Neural crest cell (in vitro differentiated cells): ENCODE measurements around the gene NLN. TPM values are rescaled to one million over a fixed set of nuclear protein-coding genes. Genes with fewer than 3 reads are reported as not detected.

Experiments
- DNase-seq: peaks from one replicate; pipeline ENCODE4 v3.0.0; 2021; ENCODE audit warnings: low read depth, mixed read lengths, low spot score
- H3K27ac Mint-ChIP-seq: one replicate; pipeline ENCODE4 v1.8.0; 2021; ENCODE audit warnings: mild to moderate bottlenecking, mixed read lengths; ENCODE audit not compliant: unreplicated experiment
- H3K27me3 Mint-ChIP-seq: 2 replicates; pipeline ENCODE4 v1.8.0; 2021; ENCODE audit warnings: low read depth, mild to moderate bottlenecking, mixed read lengths
- H3K36me3 Mint-ChIP-seq: 2 replicates; pipeline ENCODE4 v1.8.0; 2021; ENCODE audit warnings: low read depth, mild to moderate bottlenecking, mixed read lengths
- H3K4me1 Mint-ChIP-seq: 2 replicates; pipeline ENCODE4 v1.8.0; 2021; ENCODE audit warnings: mixed read lengths
- H3K4me3 Mint-ChIP-seq: one replicate; pipeline ENCODE4 v1.8.0; 2021; ENCODE audit warnings: mild to moderate bottlenecking, mixed read lengths
- H3K9me3 Mint-ChIP-seq: 2 replicates; pipeline ENCODE4 v1.8.0; 2021; ENCODE audit warnings: mixed read lengths
- CTCF ChIP-seq: fragments of 200-600 bp; sonication (generic); conservative IDR thresholded peaks from 2 replicates; pipeline ENCODE4 v1.5.0; 2021; ENCODE audit warnings: antibody characterized with exemption, mild to moderate bottlenecking
- total RNA-seq: library from RNA; stranded (reverse); gene quantifications from 2 replicates; pipeline ENCODE4 v1.2.1, GENCODE V29; 2021

Gene NLN
- total RNA-seq, 1 donor from 2014 or later = 51.7 TPM

DNA sequence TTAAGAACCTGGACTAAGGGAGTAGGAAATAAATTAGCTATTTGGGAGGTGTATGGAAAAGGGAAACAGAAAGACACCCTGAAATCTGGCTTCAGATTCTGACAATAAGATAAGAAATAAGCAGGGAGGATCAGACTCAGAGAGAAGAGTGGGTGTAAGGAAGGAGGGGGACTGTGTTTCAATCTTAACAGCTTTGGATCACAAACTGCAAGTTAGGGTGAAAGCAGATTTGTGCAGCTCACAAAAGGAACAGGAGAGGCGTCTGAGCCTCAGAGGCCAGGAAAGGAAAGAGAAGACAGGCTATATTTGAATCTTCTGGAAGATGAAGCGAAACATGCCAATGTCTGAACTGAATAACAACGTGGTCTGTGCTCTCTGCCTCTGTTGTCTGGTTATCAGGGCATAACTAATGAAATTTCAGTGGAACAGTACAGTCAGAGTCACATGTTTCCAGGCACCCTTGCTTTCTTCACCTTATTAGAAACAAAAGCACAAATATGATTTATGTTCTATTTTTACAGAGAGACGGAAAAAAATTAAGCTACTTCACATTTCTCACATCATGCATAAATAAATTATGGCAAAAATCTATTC, 26.7 kb upstream of the NLN start:
- TF ChIP-seq CTCF = no peak
- Mint-ChIP-seq H3K27me3 (no peaks in the 10 kb centered on the region), H3K4me3 (no peak overlapping the region), H3K36me3 (peaks cover 22% of the 10 kb centered on the region), H3K27ac (no peak overlapping the region), H3K9me3 (no peaks in the 10 kb centered on the region), H3K4me1 (no peaks in the 10 kb centered on the region)
- no peak for DNase-seq

DNA sequence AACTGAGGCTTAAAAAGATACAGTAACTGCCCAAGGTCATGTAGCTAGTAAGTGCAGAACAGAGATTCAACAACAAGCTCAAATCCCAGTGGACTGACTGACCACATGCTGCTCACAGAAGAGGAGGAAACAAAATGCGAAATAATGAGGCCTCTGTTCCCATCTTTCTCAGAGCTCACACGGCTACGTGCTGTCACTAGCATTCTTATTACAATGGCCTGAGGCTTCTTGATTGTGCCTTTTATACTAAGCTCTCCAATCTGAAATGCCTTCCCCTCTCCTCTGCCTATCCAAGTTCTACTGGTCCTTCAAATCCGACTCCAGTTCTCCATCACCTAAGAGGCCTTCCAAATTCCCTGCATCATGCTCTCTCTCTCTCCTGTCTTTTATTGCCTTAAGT, 26.1 kb upstream of the NLN start:
- DNase-seq = peak; percentile 1
- Mint-ChIP-seq H3K27me3 (no peaks in the 10 kb centered on the region), H3K36me3 (peaks cover 18% of the 10 kb centered on the region), H3K27ac (no peak overlapping the region), H3K4me3 (no peak overlapping the region), H3K4me1 (no peaks in the 10 kb centered on the region), H3K9me3 (no peaks in the 10 kb centered on the region)
- TF ChIP-seq CTCF = no peak

- TF ChIP-seq CTCF = no peak
- Mint-ChIP-seq H3K27ac (no peak overlapping the region), H3K27me3 (no peaks in the 10 kb centered on the region), H3K9me3 (no peaks in the 10 kb centered on the region), H3K36me3 (peaks cover 15% of the 10 kb centered on the region), H3K4me1 (no peaks in the 10 kb centered on the region), H3K4me3 (no peak overlapping the region)
- DNase-seq = no peak
These were observed 25.1 kb upstream of the NLN start for GRCh38 chr5:65696892-65697291.

GRCh38 chr5:65699338-65699737, 22.7 kb upstream of the NLN start:
- TF ChIP-seq CTCF = no peak
- Mint-ChIP-seq H3K27me3 (no peaks in the 10 kb centered on the region), H3K9me3 (no peaks in the 10 kb centered on the region), H3K27ac (no peak overlapping the region), H3K4me3 (no peak overlapping the region), H3K4me1 (no peaks in the 10 kb centered on the region), H3K36me3 (peaks cover 15% of the 10 kb centered on the region)
- no peak for DNase-seq

GRCh38 chr5:65702036-65702435, 20.0 kb upstream of the NLN start:
- no peak overlapping the region for H3K27ac Mint-ChIP-seq
- no peak overlapping the region for H3K4me3 Mint-ChIP-seq
- peaks cover 18% of the 10 kb centered on the region for H3K36me3 Mint-ChIP-seq
- H3K27me3 Mint-ChIP-seq = no peaks in the 10 kb centered on the region
- no peaks in the 10 kb centered on the region for H3K9me3 Mint-ChIP-seq
- H3K4me1 Mint-ChIP-seq = no peaks in the 10 kb centered on the region
- TF ChIP-seq CTCF = no peak
- no peak for DNase-seq
